HG03095 (cell line): ENCODE data around the gene MACIR.
"Not testable (repeated sequence)": the region's sequence is repeated elsewhere in the genome, so short reads cannot be mapped to it uniquely, and the experiment has no call there.

Experiments used
- ATAC-seq: cut with Tn5 transposase; IDR thresholded peaks from one replicate; pipeline ENCODE4 v1.9.1; 2021; ENCODE audit warnings: moderate library complexity; ENCODE audit not compliant: unreplicated experiment

The MACIR gene

GRCh38 chr5:103258368-103258956 is at the start of gene MACIR:
TSS of gene MACIR (plus strand) at chr5:103258763. CDS start at chr5:103275920, 17,157 bp downstream.
- peak; percentile 79 for ATAC-seq

- no peak for ATAC-seq
Measured at GRCh38 chr5:103209065-103209464, 49.5 kb upstream of the MACIR start.

- ATAC-seq, result no peak
Measured at GRCh38 chr5:103210952-103211351, 47.6 kb upstream of the MACIR start.

- ATAC-seq, result peak; percentile 76
Measured at GRCh38 chr5:103211576-103212561, 46.7 kb upstream of the MACIR start.

- no peak for ATAC-seq
Measured at GRCh38 chr5:103216137-103216536, 42.4 kb upstream of the MACIR start.

- no peak for ATAC-seq
Measured at GRCh38 chr5:103216697-103217096, 41.9 kb upstream of the MACIR start.

- no peak for ATAC-seq
Measured at GRCh38 chr5:103217101-103217500, 41.5 kb upstream of the MACIR start.

- no peak for ATAC-seq
Measured at GRCh38 chr5:103218164-103218563, 40.4 kb upstream of the MACIR start.

- not testable (repeated sequence) for ATAC-seq
Measured at GRCh38 chr5:103219074-103219473, 39.5 kb upstream of the MACIR start.

- ATAC-seq, result no peak
Measured at GRCh38 chr5:103223031-103223955, 35.3 kb upstream of the MACIR start.

- peak; percentile 96 for ATAC-seq
Measured at GRCh38 chr5:103224118-103224893, 34.3 kb upstream of the MACIR start.

GRCh38 chr5:103224894-103225246 is 33.7 kb upstream of the MACIR start:
- no peak for ATAC-seq

- no peak for ATAC-seq
Measured at GRCh38 chr5:103228061-103228460, 30.5 kb upstream of the MACIR start.

GRCh38 chr5:103228588-103228987 is 30.0 kb upstream of the MACIR start:
- no peak for ATAC-seq

- ATAC-seq, result peak; percentile 79
Measured at GRCh38 chr5:103232393-103232999, 26.1 kb upstream of the MACIR start.

GRCh38 chr5:103234239-103234975 is 24.2 kb upstream of the MACIR start:
- ATAC-seq, result no peak

GRCh38 chr5:103235891-103236290 is 22.7 kb upstream of the MACIR start:
- ATAC-seq, result no peak

GRCh38 chr5:103237778-103238177 is 20.8 kb upstream of the MACIR start:
- no peak for ATAC-seq

- ATAC-seq, result no peak
Measured at GRCh38 chr5:103243665-103244064, 14.9 kb upstream of the MACIR start.
